IMR-90 (cell line): Measurements from ENCODE around the gene WARS2. TPM values are rescaled to one million over a fixed set of nuclear protein-coding genes. Genes with fewer than 3 reads are reported as not detected.

Experiments used
- ATAC-seq: fragments of 200-7000 bp; cut with Tn5 transposase; 2 replicates; pipeline ENCODE4 v1.9.1; 2020; ENCODE audit warnings: low read depth, mild to moderate bottlenecking, moderate library complexity
- BruUV-seq: library from RNA; stranded (reverse); fragments of 400-500 nt; replicated peaks from 2 replicates; lab custom pipeline; 2021; lab: Mats Ljungman, UMichigan
- CTCF ChIA-PET: fragments of 300-600 bp; formaldehyde crosslinking; extraction: SDS; loops from one replicate; lab custom pipeline; 2021; ENCODE audit warnings: antibody characterized with exemption; lab: Yijun Ruan, JAX
- POLR2A ChIA-PET: fragments of 300-600 bp; sonication (Branson Sonifier 250); formaldehyde crosslinking; loops from one replicate; lab custom pipeline; 2022; ENCODE audit warnings: antibody characterized with exemption; ENCODE audit not compliant: unreplicated experiment; lab: Charles Lee
- DNase-seq: peaks from one replicate; pipeline ENCODE4 v3.0.0; 2013
- H2AFZ ChIP-seq: replicated peaks from 2 replicates; pipeline ENCODE3; 2013; ENCODE audit warnings: low read length, mild to moderate bottlenecking; ENCODE audit not compliant: poor library complexity
- H2AK5ac ChIP-seq: 2 replicates; pipeline ENCODE4 v1.6.1; 2013; ENCODE audit warnings: low read depth, low read length, inconsistent platforms
- H2AK9ac ChIP-seq: replicated peaks from 2 replicates; pipeline ENCODE3; 2013; ENCODE audit warnings: mild to moderate bottlenecking, low read depth, low read length, moderate library complexity; ENCODE audit not compliant: poor library complexity
- H2BK120ac ChIP-seq: 2 replicates; pipeline ENCODE4 v1.6.1; 2013; ENCODE audit warnings: low read depth, low read length, inconsistent platforms
- H2BK15ac ChIP-seq: 3 replicates; pipeline ENCODE4 v1.6.1; 2013; ENCODE audit warnings: low read depth, low read length, inconsistent platforms
- H2BK20ac ChIP-seq: 2 replicates; pipeline ENCODE4 v1.6.1; 2013; ENCODE audit warnings: low read depth, mild to moderate bottlenecking, inconsistent platforms, low read length, moderate library complexity
- H2BK5ac ChIP-seq: 2 replicates; pipeline ENCODE4 v1.6.1; 2013; ENCODE audit warnings: mild to moderate bottlenecking, low read depth, low read length, inconsistent platforms; ENCODE audit not compliant: poor library complexity, severe bottlenecking
- H3K14ac ChIP-seq: replicated peaks from 2 replicates; pipeline ENCODE4 v1.6.1; 2013; ENCODE audit warnings: low read depth, low read length, inconsistent platforms
- H3K18ac ChIP-seq: 2 replicates; pipeline ENCODE4 v1.6.1; 2013; ENCODE audit warnings: low read depth, low read length, control low read depth
- H3K23ac ChIP-seq: 2 replicates; pipeline ENCODE4 v1.6.1; 2013; ENCODE audit warnings: low read depth, low read length, inconsistent platforms
- H3K27ac ChIP-seq: 2 replicates; pipeline ENCODE4 v1.5.1; 2013; ENCODE audit warnings: mild to moderate bottlenecking, control low read depth, low read length; ENCODE audit not compliant: insufficient read depth
- H3K27me3 ChIP-seq: 2 replicates; pipeline ENCODE4 v1.6.1; 2013; ENCODE audit warnings: low read length; ENCODE audit not compliant: control insufficient read depth, insufficient read depth
- H3K36me3 ChIP-seq: 2 replicates; pipeline ENCODE4 v1.6.1; 2013; ENCODE audit warnings: low read length, mixed read lengths; ENCODE audit not compliant: control insufficient read depth, insufficient read depth
- H3K4ac ChIP-seq: 2 replicates; pipeline ENCODE4 v1.6.1; 2013; ENCODE audit warnings: low read depth, low read length, inconsistent platforms
- H3K4me1 ChIP-seq: 2 replicates; pipeline ENCODE4 v1.6.1; 2013; ENCODE audit warnings: low read length, mixed read lengths; ENCODE audit not compliant: control insufficient read depth, insufficient read depth
- H3K4me2 ChIP-seq: 2 replicates; pipeline ENCODE4 v1.6.1; 2013; ENCODE audit warnings: low read depth, mild to moderate bottlenecking, control low read depth, low read length, moderate library complexity
- H3K4me3 ChIP-seq: 2 replicates; pipeline ENCODE4 v1.5.1; 2013; ENCODE audit warnings: low read depth, mild to moderate bottlenecking, control low read depth, low read length, moderate library complexity; ENCODE audit not compliant: insufficient read depth
- H3K56ac ChIP-seq: 2 replicates; pipeline ENCODE4 v1.6.1; 2013; ENCODE audit warnings: low read length, inconsistent platforms; ENCODE audit not compliant: insufficient read depth; ENCODE audit errors: extremely low read depth
- H3K79me1 ChIP-seq, 2 experiments: 2 replicates each; pipeline ENCODE4 v1.6.1; 2013; ENCODE audit warnings: low read length in 2 of 2, inconsistent platforms in 1 of 2, low read depth in 1 of 2
- H3K9ac ChIP-seq: 2 replicates; pipeline ENCODE4 v1.6.1; 2013; ENCODE audit warnings: low read depth, low read length, control low read depth
- H3K9me1 ChIP-seq: 2 replicates; pipeline ENCODE4 v1.6.1; 2013; ENCODE audit warnings: low read length, inconsistent platforms; ENCODE audit not compliant: insufficient read depth
- H3K9me3 ChIP-seq: 2 replicates; pipeline ENCODE4 v1.6.1; 2013; ENCODE audit warnings: low read length; ENCODE audit not compliant: control insufficient read depth, insufficient read depth
- H4K20me1 ChIP-seq: 2 replicates; pipeline ENCODE4 v1.6.1; 2013; ENCODE audit warnings: low read length, inconsistent platforms; ENCODE audit not compliant: insufficient read depth
- H4K5ac ChIP-seq: 2 replicates; pipeline ENCODE4 v1.6.1; 2013; ENCODE audit warnings: mild to moderate bottlenecking, low read depth, low read length, control low read depth
- H4K8ac ChIP-seq, 2 experiments: 2 replicates each; pipeline ENCODE4 v1.6.1; 2013; ENCODE audit warnings: low read depth in 2 of 2, low read length in 2 of 2, control low read depth in 1 of 2, inconsistent platforms in 1 of 2
- H4K91ac ChIP-seq: 2 replicates; pipeline ENCODE4 v1.6.1; 2013; ENCODE audit warnings: low read depth, low read length, inconsistent platforms; ENCODE audit not compliant: insufficient read depth
- CEBPB ChIP-seq: IDR thresholded peaks from 2 replicates; pipeline ENCODE4 v1.6.1; 2012; ENCODE audit warnings: low read depth, low read length, improper control_type of control experiment
- CHD1 ChIP-seq: IDR thresholded peaks from 2 replicates; pipeline ENCODE4 v1.6.1; 2012; ENCODE audit warnings: low read depth, low read length, improper control_type of control experiment
- CTCF ChIP-seq: conservative IDR thresholded peaks from 2 replicates; pipeline ENCODE4 v1.5.1; 2012; ENCODE audit warnings: mild to moderate bottlenecking, low read depth, low read length, improper control_type of control experiment
- FOS ChIP-seq: fragments of 150-350 bp; IDR thresholded peaks from 2 replicates; pipeline ENCODE4 v1.6.1; 2016; ENCODE audit warnings: low read depth, low read length
- MAFK ChIP-seq: IDR thresholded peaks from 2 replicates; pipeline ENCODE4 v1.6.1; 2012; ENCODE audit warnings: low read depth, low read length, improper control_type of control experiment
- MAZ ChIP-seq: IDR thresholded peaks from 2 replicates; pipeline ENCODE4 v1.6.1; 2012; ENCODE audit warnings: low read depth, mild to moderate bottlenecking, low read length, improper control_type of control experiment, moderate library complexity, borderline replicate concordance
- MXI1 ChIP-seq: IDR thresholded peaks from 2 replicates; pipeline ENCODE4 v1.6.1; 2012; ENCODE audit warnings: low read depth, mild to moderate bottlenecking, low read length, moderate library complexity, borderline replicate concordance
- NFE2L2 ChIP-seq: fragments of 150-350 bp; IDR thresholded peaks from 2 replicates; pipeline ENCODE4 v1.6.1; 2016; ENCODE audit warnings: low read depth, mild to moderate bottlenecking, low read length
- POLR2A ChIP-seq: IDR thresholded peaks from 2 replicates; pipeline ENCODE4 v1.6.1; 2012; ENCODE audit warnings: mild to moderate bottlenecking, low read depth, low read length
- RAD21 ChIP-seq: IDR thresholded peaks from 2 replicates; pipeline ENCODE4 v1.6.1; 2012; ENCODE audit warnings: low read length, improper control_type of control experiment
- RCOR1 ChIP-seq: IDR thresholded peaks from 2 replicates; pipeline ENCODE4 v1.6.1; 2012; ENCODE audit warnings: mild to moderate bottlenecking, low read length, improper control_type of control experiment; ENCODE audit not compliant: insufficient replicate concordance
- RFX5 ChIP-seq: IDR thresholded peaks from 2 replicates; pipeline ENCODE4 v1.8.0; 2012; ENCODE audit warnings: low read depth, mild to moderate bottlenecking, low read length, moderate library complexity
- SMC3 ChIP-seq: fragments of 150-350 bp; IDR thresholded peaks from 2 replicates; pipeline ENCODE4 v1.6.1; 2016; ENCODE audit warnings: low read depth, mild to moderate bottlenecking, antibody characterized with exemption, low read length, moderate library complexity
- WGBS, 2 experiments: methylation state at CpG; one replicate each; pipeline versions ENCODE4 v1.1.5 to v1.1.7; 2013; ENCODE audit warnings: missing lambda C conversion rate in 2 of 2; ENCODE audit not compliant: insufficient read length in 1 of 2; ENCODE audit errors: extremely low coverage in 2 of 2; 5-methylcytosine and 5-hydroxymethylcytosine counted together
- dilution Hi-C: fragments of 300-500 bp; cut with HindIII; formaldehyde crosslinking; loops from one replicate; pipeline ENCODE4 v1.14.3; 2018; ENCODE audit warnings: low sequenced_read_pairs; ENCODE audit not compliant: unreplicated experiment
- in situ Hi-C: fragments of 300-500 bp; cut with MboI; formaldehyde crosslinking; loops from 3 replicates; pipeline ENCODE4 v1.14.3; 2019; ENCODE audit warnings: low sequenced_read_pairs, inconsistent platforms, mixed read lengths
- intact Hi-C: fragments of 100-400 bp; cut with micrococcal nuclease; formaldehyde crosslinking; loops from 2 replicates; pipeline ENCODE4 v1.10.0; 2022
- polyA plus RNA-seq, 3 experiments: library from polyadenylated mRNA; depleted of rRNA; stranded (reverse); fragments of >200 nt; gene quantifications; 2 replicates each; pipeline ENCODE4 v1.2.3, GENCODE V29; 2012; ENCODE audit warnings: low replicate concordance in 1 of 3
- total RNA-seq: library from RNA; depleted of rRNA; stranded (reverse); fragments of >200 nt; gene quantifications from 2 replicates; pipeline ENCODE4 v1.2.3, GENCODE V29; 2012

Gene WARS2
- total and polyA plus RNA-seq, 2 of the 4 experiments (the other 2 are of a cell fraction), result 5.7 to 20.3 TPM

DNA sequence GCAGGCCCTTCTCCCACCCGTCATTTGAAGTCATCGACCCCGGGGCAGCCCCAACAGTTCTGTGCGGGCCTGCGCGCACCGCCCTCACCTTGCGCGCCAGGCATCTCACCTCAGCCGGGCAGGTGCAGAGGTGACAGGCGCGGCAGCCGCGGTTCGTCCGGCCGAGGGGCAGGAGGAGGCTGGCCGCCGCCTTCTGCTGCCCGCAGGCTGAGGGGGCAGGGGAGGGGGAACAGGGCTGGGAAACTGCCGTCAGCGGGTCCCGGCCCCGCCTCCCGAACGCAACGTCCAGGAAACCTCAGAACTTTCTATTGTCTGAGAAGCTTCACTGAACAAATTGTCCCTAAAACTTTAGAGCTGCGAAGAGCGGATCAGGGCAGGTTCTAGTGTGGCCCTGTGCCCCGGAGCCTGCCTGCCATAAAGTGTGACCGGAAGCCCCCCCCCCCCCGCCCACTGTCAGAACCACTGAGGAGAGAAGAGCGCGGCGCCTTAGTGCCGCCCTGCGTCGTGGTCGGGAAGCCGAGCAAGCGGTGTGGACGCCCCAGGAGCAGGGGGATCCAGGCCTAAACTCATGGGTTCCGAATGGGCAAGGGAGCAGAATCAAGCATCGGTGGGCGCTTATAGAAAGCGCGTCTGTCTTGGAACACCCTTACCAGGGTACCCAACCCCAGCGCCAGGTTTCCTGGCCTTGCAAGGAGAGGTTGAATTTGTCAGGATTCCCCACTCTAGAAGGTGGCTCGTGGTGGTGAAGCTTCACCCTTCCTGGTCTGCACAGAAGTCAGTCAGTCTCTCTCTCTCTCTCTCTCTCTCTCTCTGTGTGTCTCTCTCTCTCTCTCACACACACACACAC is 139.0 kb downstream of the WARS2 start:
- H3K4ac ChIP-seq, result no peak overlapping the region

More for the DNA sequence above, 139.0 kb downstream of the WARS2 start:
- Histone ChIP-seq H2BK20ac (no peak overlapping the region), H3K79me1 (no peaks in the 10 kb centered on the region), H3K4me2 (no peak overlapping the region; the same call in 1 of the 2 replicates), H2BK15ac (no peak overlapping the region), H3K36me3 (no peaks in the 10 kb centered on the region), H2BK120ac (no peak overlapping the region), H2AK5ac (no peak overlapping the region), H2AFZ (no peak overlapping the region), H3K27ac (no peak overlapping the region), H3K14ac (no peak overlapping the region), H4K8ac (no peak overlapping the region), H2AK9ac (no peak overlapping the region), H3K4me1 (no peaks in the 10 kb centered on the region; the same call in 1 of the 2 replicates), H3K4me3 (no peak overlapping the region), H3K18ac (no peak overlapping the region), H4K91ac (no peak overlapping the region), H3K23ac (no peak overlapping the region), H3K27me3 (peaks cover 95% of the 10 kb centered on the region), H3K9me1 (no peaks in the 10 kb centered on the region), H4K20me1 (no peaks in the 10 kb centered on the region), H4K5ac (no peak overlapping the region), H3K9ac (no peak overlapping the region), H3K9me3 (peaks cover 17% of the 10 kb centered on the region), H3K56ac (no peak overlapping the region), H2BK5ac (no peak overlapping the region)
- dilution Hi-C loops (no loop called here), in situ Hi-C loops (no loop called here), intact Hi-C loops (loop anchor here (10.0 kb wide), 1 partner anchor 133 kb away; no protein-coding TSS in a partner anchor)
- no CpG with 5 or more reads among the region's 49 CpGs for WGBS, 2 experiments
- TF ChIP-seq NFE2L2 (no peak), CEBPB (no peak), MAFK (no peak), RCOR1 (no peak), FOS (no peak), RAD21 (no peak), CHD1 (no peak), CTCF (no peak), SMC3 (no peak), RFX5 (no peak), POLR2A (no peak), MAZ (no peak), MXI1 (no peak)
- BruUV-seq, result no TSS peak
- DNase-seq (no peak), ATAC-seq (no peak)
- ChIA-PET CTCF (no interaction called here), POLR2A (no interaction called here)
